HepG2 (cell line): ENCODE data around the gene BRIP1. TPM values are rescaled to one million over a fixed set of nuclear protein-coding genes. Genes with fewer than 3 reads are reported as not detected.

Experiments
- ZBTB2 ChIP-seq: sonication (generic); formaldehyde crosslinking; IDR thresholded peaks from 2 replicates; pipeline ENCODE4 v1.8.0; 2022; ENCODE audit warnings: low read depth, missing genetic modification reagents
- ZHX2 ChIP-seq, 2 experiments: sonication (generic) in 1 of 2; formaldehyde crosslinking in 1 of 2; IDR thresholded peaks; 2 replicates each; pipeline versions ENCODE4 v1.6.1 to v1.9.0; 2014 to 2022; ENCODE audit warnings: antibody characterized with exemption in 1 of 2, borderline replicate concordance in 1 of 2, inconsistent platforms in 1 of 2, low read depth in 1 of 2, missing genetic modification reagents in 1 of 2
- polyA plus RNA-seq, 8 experiments: library from polyadenylated mRNA; depleted of rRNA in 3 of 8; stranded (reverse) in 7 of 8; unstranded in 1 of 8; fragments of >200 nt; fragmentation: Illumina TruSeq in 4 of 8; extraction: Trizol in 4 of 8; gene quantifications; 2 replicates each; pipeline versions ENCODE4 v1.2.1 to v1.2.3, GENCODE V29; 2011 to 2016; ENCODE audit warnings: low read depth in 4 of 8, missing spikeins in 1 of 8, mixed read lengths in 1 of 8; ENCODE audit not compliant: insufficient read depth in 1 of 8
- total RNA-seq, 5 experiments: library from RNA; depleted of rRNA; stranded (reverse); fragments of >200 nt; fragmentation: Illumina TruSeq; extraction: Trizol; gene quantifications; 2 replicates each; pipeline ENCODE4 v1.2.3, GENCODE V29; 2016; ENCODE audit warnings: low read depth in 1 of 5
- TF ChIP-seq, protein P1 (sequence below): sonication (generic); formaldehyde crosslinking; IDR thresholded peaks from 2 replicates; pipeline ENCODE4 v1.5.1; 2020; ENCODE audit warnings: mild to moderate bottlenecking, missing genetic modification reagents, borderline replicate concordance

The BRIP1 gene
- total and polyA plus RNA-seq, 2 of the 13 experiments (the other 11 are each of a cell fraction or from before 2014, with no cell fraction given) = 3.8 to 27.7 TPM

GRCh38 chr17:61715348-61715747, 148.0 kb downstream of the BRIP1 start (continued):
- TF ChIP-seq, protein P1, sequence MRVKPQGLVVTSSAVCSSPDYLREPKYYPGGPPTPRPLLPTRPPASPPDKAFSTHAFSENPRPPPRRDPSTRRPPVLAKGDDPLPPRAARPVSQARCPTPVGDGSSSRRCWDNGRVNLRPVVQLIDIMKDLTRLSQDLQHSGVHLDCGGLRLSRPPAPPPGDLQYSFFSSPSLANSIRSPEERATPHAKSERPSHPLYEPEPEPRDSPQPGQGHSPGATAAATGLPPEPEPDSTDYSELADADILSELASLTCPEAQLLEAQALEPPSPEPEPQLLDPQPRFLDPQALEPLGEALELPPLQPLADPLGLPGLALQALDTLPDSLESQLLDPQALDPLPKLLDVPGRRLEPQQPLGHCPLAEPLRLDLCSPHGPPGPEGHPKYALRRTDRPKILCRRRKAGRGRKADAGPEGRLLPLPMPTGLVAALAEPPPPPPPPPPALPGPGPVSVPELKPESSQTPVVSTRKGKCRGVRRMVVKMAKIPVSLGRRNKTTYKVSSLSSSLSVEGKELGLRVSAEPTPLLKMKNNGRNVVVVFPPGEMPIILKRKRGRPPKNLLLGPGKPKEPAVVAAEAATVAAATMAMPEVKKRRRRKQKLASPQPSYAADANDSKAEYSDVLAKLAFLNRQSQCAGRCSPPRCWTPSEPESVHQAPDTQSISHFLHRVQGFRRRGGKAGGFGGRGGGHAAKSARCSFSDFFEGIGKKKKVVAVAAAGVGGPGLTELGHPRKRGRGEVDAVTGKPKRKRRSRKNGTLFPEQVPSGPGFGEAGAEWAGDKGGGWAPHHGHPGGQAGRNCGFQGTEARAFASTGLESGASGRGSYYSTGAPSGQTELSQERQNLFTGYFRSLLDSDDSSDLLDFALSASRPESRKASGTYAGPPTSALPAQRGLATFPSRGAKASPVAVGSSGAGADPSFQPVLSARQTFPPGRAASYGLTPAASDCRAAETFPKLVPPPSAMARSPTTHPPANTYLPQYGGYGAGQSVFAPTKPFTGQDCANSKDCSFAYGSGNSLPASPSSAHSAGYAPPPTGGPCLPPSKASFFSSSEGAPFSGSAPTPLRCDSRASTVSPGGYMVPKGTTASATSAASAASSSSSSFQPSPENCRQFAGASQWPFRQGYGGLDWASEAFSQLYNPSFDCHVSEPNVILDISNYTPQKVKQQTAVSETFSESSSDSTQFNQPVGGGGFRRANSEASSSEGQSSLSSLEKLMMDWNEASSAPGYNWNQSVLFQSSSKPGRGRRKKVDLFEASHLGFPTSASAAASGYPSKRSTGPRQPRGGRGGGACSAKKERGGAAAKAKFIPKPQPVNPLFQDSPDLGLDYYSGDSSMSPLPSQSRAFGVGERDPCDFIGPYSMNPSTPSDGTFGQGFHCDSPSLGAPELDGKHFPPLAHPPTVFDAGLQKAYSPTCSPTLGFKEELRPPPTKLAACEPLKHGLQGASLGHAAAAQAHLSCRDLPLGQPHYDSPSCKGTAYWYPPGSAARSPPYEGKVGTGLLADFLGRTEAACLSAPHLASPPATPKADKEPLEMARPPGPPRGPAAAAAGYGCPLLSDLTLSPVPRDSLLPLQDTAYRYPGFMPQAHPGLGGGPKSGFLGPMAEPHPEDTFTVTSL (CRISPR knock-in tag) = no peak
- TF ChIP-seq ZBTB2 (CRISPR knock-in tag) (no peak), ZHX2 (IDR thresholded peaks at IDR 0.05; ENCODE audit: low read depth) (no peak), ZHX2 (CRISPR knock-in tag; IDR thresholded peaks at IDR 0.05; ENCODE audit: borderline replicate concordance) (no peak)
